Measurements from ENCODE around the gene SIT1. TPM values are rescaled to one million over a fixed set of nuclear protein-coding genes. Genes with fewer than 3 reads are reported as not detected.

SIT1 gene
- polyA plus RNA-seq, 1 donor (not counting 4 experiments of a cell fraction or from before 2014, with no cell fraction given), result not detected

- no peaks in the 10 kb centered on the region for H3K4me1 ChIP-seq (ENCODE audit: control insufficient read depth, extremely low read depth, insufficient read depth, low read length)
- H3K4me2 ChIP-seq (ENCODE audit: control insufficient read depth, extremely low read depth, insufficient read depth, low read depth, low read length), result no peak overlapping the region
- no peak overlapping the region for H3K27ac ChIP-seq (ENCODE audit: control insufficient read depth, insufficient read depth, low read length)
- no peak overlapping the region for H2AFZ ChIP-seq (ENCODE audit: control insufficient read depth, low read length)
- peaks cover 38 to 44% of the 10 kb centered on the region in 2 experiments for H3K36me3 ChIP-seq (ENCODE audit: control insufficient read depth in 2 of 2, extremely low read depth in 1 of 2, insufficient read depth in 2 of 2, low read length in 2 of 2)
- peak; percentile 57 for FAIRE-seq
- no peaks in the 10 kb centered on the region for H3K79me2 ChIP-seq (ENCODE audit: control insufficient read depth, insufficient read depth, low read length)
- H3K9ac ChIP-seq (ENCODE audit: control insufficient read depth, extremely low read depth, insufficient read depth, low read length), result no peak overlapping the region
- H4K20me1 ChIP-seq (ENCODE audit: control insufficient read depth, extremely low read depth, insufficient read depth, low read length), result peaks cover 3% of the 10 kb centered on the region
- H3K4me3 ChIP-seq (ENCODE audit: control insufficient read depth in 2 of 3, extremely low read depth in 1 of 3, insufficient read depth in 2 of 3, low read depth in 1 of 3, low read length in 3 of 3), result no peak overlapping the region
- TF ChIP-seq EZH2 (IDR thresholded peaks at IDR 0.05; ENCODE audit: low read length) (no peak), CTCF (optimal IDR thresholded peaks at IDR 0.05 in 1 of 3, IDR thresholded peaks at IDR 0.05 in 1 of 3, conservative IDR thresholded peaks at IDR 0.05 in 1 of 3; ENCODE audit: extremely low read depth in 1 of 3, insufficient read depth in 2 of 3, low read length in 3 of 3) (peak; percentile 90 to 93 (median 91))
- peak; percentile 25 for DNase-seq (ENCODE audit: low read depth, low spot score)
- dilution Hi-C loops (cut with MboI; ENCODE audit: extremely low pct_ligation_motif_present, low sequenced_read_pairs), result no loop called here
- H3K9me3 ChIP-seq (ENCODE audit: control insufficient read depth, low read depth, low read length), result no peaks in the 10 kb centered on the region
- no peaks in the 10 kb centered on the region for H3K9me1 ChIP-seq (ENCODE audit: control insufficient read depth, extremely low read depth, insufficient read depth, low read length)
- no peaks in the 10 kb centered on the region for H3K27me3 ChIP-seq (ENCODE audit: control insufficient read depth, extremely low read depth, insufficient read depth, low read length)
These were observed 45.9 kb upstream of the SIT1 start for GRCh38 chr9:35696520-35697215.

GRCh38 chr9:35695943-35696401 lies 45.2 kb upstream of the SIT1 start:
- H3K27ac ChIP-seq (ENCODE audit: control insufficient read depth, insufficient read depth, low read length), result no peak overlapping the region
- dilution Hi-C loops (cut with MboI; ENCODE audit: extremely low pct_ligation_motif_present, low sequenced_read_pairs), result no loop called here

More at GRCh38 chr9:35695943-35696401, 45.2 kb upstream of the SIT1 start:
- Histone ChIP-seq H3K4me1 (ENCODE audit: control insufficient read depth, extremely low read depth, insufficient read depth, low read length) (no peaks in the 10 kb centered on the region), H3K4me3 (ENCODE audit: control insufficient read depth in 2 of 3, extremely low read depth in 1 of 3, insufficient read depth in 2 of 3, low read depth in 1 of 3, low read length in 3 of 3) (no peak overlapping the region), H3K27me3 (ENCODE audit: control insufficient read depth, extremely low read depth, insufficient read depth, low read length) (no peaks in the 10 kb centered on the region), H3K4me2 (ENCODE audit: control insufficient read depth, extremely low read depth, insufficient read depth, low read depth, low read length) (no peak overlapping the region), H3K79me2 (ENCODE audit: control insufficient read depth, insufficient read depth, low read length) (no peaks in the 10 kb centered on the region), H2AFZ (ENCODE audit: control insufficient read depth, low read length) (no peak overlapping the region), H3K36me3 (ENCODE audit: control insufficient read depth in 2 of 2, extremely low read depth in 1 of 2, insufficient read depth in 2 of 2, low read length in 2 of 2) (peaks cover 35 to 41% of the 10 kb centered on the region in 2 experiments), H3K9me1 (ENCODE audit: control insufficient read depth, extremely low read depth, insufficient read depth, low read length) (no peaks in the 10 kb centered on the region), H3K9me3 (ENCODE audit: control insufficient read depth, low read depth, low read length) (no peaks in the 10 kb centered on the region), H3K9ac (ENCODE audit: control insufficient read depth, extremely low read depth, insufficient read depth, low read length) (no peak overlapping the region), H4K20me1 (ENCODE audit: control insufficient read depth, extremely low read depth, insufficient read depth, low read length) (peaks cover 3% of the 10 kb centered on the region)
- no peak for DNase-seq (ENCODE audit: low read depth, low spot score)
- peak; percentile 23 for FAIRE-seq
- TF ChIP-seq CTCF (optimal IDR thresholded peaks at IDR 0.05 in 1 of 3, IDR thresholded peaks at IDR 0.05 in 1 of 3, conservative IDR thresholded peaks at IDR 0.05 in 1 of 3; ENCODE audit: extremely low read depth in 1 of 3, insufficient read depth in 2 of 3, low read length in 3 of 3), result no peak
- no peak for TF ChIP-seq EZH2 (IDR thresholded peaks at IDR 0.05; ENCODE audit: low read length)
